Breast epithelium (tissue), 4 donors: ENCODE results near the gene RABGAP1L. TPM values are rescaled to one million over a fixed set of nuclear protein-coding genes. Genes with fewer than 3 reads are reported as not detected.
A peak's percentile ranks its signal among the peaks of the same experiment; 100 is the strongest.

Experiments used
- DNase-seq, 2 donors: peaks; one replicate each; pipeline ENCODE4 v3.0.0-alpha.2; 2019; ENCODE audit warnings: low spot score in 2 of 2
- H3K27ac ChIP-seq, 2 donors: fragments of 200-600 bp; sonication (generic) in 1 of 2; one replicate each; pipeline ENCODE4 v1.5.1; 2016 to 2019; ENCODE audit warnings: mild to moderate bottlenecking in 1 of 2
- H3K27me3 ChIP-seq, 2 donors: fragments of 200-600 bp; sonication (generic) in 1 of 2; one replicate each; pipeline versions ENCODE4 v1.5.1 to v1.6.0; 2017 to 2019; ENCODE audit warnings: control low read depth in 1 of 2, mild to moderate bottlenecking in 1 of 2
- H3K36me3 ChIP-seq: fragments of 200-600 bp; one replicate; pipeline ENCODE4 v1.5.1; 2019
- H3K4me1 ChIP-seq, 2 donors: fragments of 200-600 bp; sonication (generic); one replicate each; pipeline ENCODE4 v1.5.1; 2016 to 2019; ENCODE audit warnings: control low read depth in 1 of 2
- H3K4me3 ChIP-seq, 3 donors: fragments of 200-600 bp; sonication (generic); 1 replicate in 2 of 3; 2 replicates in 1 of 3; pipeline ENCODE4 v1.5.1; 2016 to 2019; ENCODE audit warnings: mild to moderate bottlenecking in 3 of 3, moderate library complexity in 2 of 3
- H3K9me3 ChIP-seq, 2 donors: fragments of 200-600 bp; sonication (generic) in 1 of 2; one replicate each; pipeline ENCODE4 v1.5.1; 2016 to 2019; ENCODE audit warnings: control low read depth in 1 of 2
- CTCF ChIP-seq, 3 donors: fragments of 450-650 bp; IDR thresholded peaks; one replicate each; pipeline ENCODE4 v1.5.1; 2016 to 2017; ENCODE audit warnings: antibody characterized with exemption in 3 of 3, mild to moderate bottlenecking in 3 of 3, moderate library complexity in 3 of 3
- POLR2A ChIP-seq: fragments of 450-650 bp; IDR thresholded peaks from one replicate; pipeline ENCODE4 v1.6.1; 2016; ENCODE audit warnings: antibody characterized with exemption, mild to moderate bottlenecking, moderate library complexity
- POLR2AphosphoS5 ChIP-seq, 3 donors: sonication (generic); formaldehyde crosslinking; IDR thresholded peaks; one replicate each; pipeline ENCODE4 v1.6.1; 2017; ENCODE audit warnings: antibody characterized with exemption in 3 of 3
- intact Hi-C: fragments of 100-400 bp; cut with DNase I; formaldehyde crosslinking; loops from one replicate; pipeline ENCODE4 v1.15.1; 2023; ENCODE audit warnings: low total_unique reads
- total RNA-seq, 3 donors: library from RNA; depleted of rRNA; stranded (reverse); fragments of >200 nt; gene quantifications; one replicate each; pipeline ENCODE4 v1.1.0, GENCODE V29; 2016

RABGAP1L gene
- total RNA-seq, 3 donors from 2014 or later, result 41.3 to 83.7 (median 49.5) TPM

- no peaks in the 10 kb centered on the region for H3K9me3 ChIP-seq
- intact Hi-C loops, result loop anchor here (5.0 kb wide), 1 partner anchor 454 kb away; no protein-coding TSS in a partner anchor
- DNase-seq, result no peak
- no peaks in the 10 kb centered on the region for H3K4me1 ChIP-seq
- no peak overlapping the region for H3K4me3 ChIP-seq
- TF ChIP-seq POLR2AphosphoS5 (IDR thresholded peaks at IDR 0.05) (no peak), POLR2A (no peak), CTCF (IDR thresholded peaks at IDR 0.05) (no peak)
- no peaks in the 10 kb centered on the region for H3K27me3 ChIP-seq
- H3K36me3 ChIP-seq, result no peaks in the 10 kb centered on the region
- H3K27ac ChIP-seq, result no peak overlapping the region
These were observed 2.9 kb upstream of the RABGAP1L start for GRCh38 chr1:174156437-174156836.

- Histone ChIP-seq H3K27me3 (no peaks in the 10 kb centered on the region), H3K4me1 (no peaks in the 10 kb centered on the region), H3K4me3 (no peak overlapping the region), H3K36me3 (no peaks in the 10 kb centered on the region), H3K9me3 (no peaks in the 10 kb centered on the region), H3K27ac (no peak overlapping the region)
- no peak for TF ChIP-seq POLR2A
- TF ChIP-seq POLR2AphosphoS5 (IDR thresholded peaks at IDR 0.05), result no peak
- TF ChIP-seq CTCF (IDR thresholded peaks at IDR 0.05), result no peak
- intact Hi-C loops, result loop anchor here (5.0 kb wide), 1 partner anchor 455 kb away; no protein-coding TSS in a partner anchor
- no peak for DNase-seq
These were observed 2.0 kb upstream of the RABGAP1L start for GRCh38 chr1:174157157-174157806.

- H3K4me1 ChIP-seq, result no peaks in the 10 kb centered on the region
- H3K4me3 ChIP-seq, result peak overlapping the region; percentile 75 to 90 (median 84)
- no peak for DNase-seq
- no peaks in the 10 kb centered on the region for H3K27me3 ChIP-seq
- no peak for TF ChIP-seq POLR2A
- TF ChIP-seq CTCF (IDR thresholded peaks at IDR 0.05), result no peak
- TF ChIP-seq POLR2AphosphoS5 (IDR thresholded peaks at IDR 0.05), result no peak
- peak overlapping the region; percentile 89 to 94 for H3K27ac ChIP-seq
- H3K36me3 ChIP-seq, result no peaks in the 10 kb centered on the region
- intact Hi-C loops, result loop anchor here (5.0 kb wide), 1 partner anchor 457 kb away; no protein-coding TSS in a partner anchor
- H3K9me3 ChIP-seq, result no peaks in the 10 kb centered on the region
These were observed 511 bp upstream of the RABGAP1L start for GRCh38 chr1:174158767-174159251.

GRCh38 chr1:174160109-174160473 lies 771 bp downstream of the RABGAP1L start:
- TF ChIP-seq POLR2AphosphoS5 (IDR thresholded peaks at IDR 0.05), result no peak
- TF ChIP-seq POLR2A, result no peak
- no peak for TF ChIP-seq CTCF (IDR thresholded peaks at IDR 0.05)
- peak overlapping the region; percentile 89 to 94 for H3K27ac ChIP-seq
- no peaks in the 10 kb centered on the region for H3K36me3 ChIP-seq
- no peak for DNase-seq
- no peaks in the 10 kb centered on the region for H3K27me3 ChIP-seq
- peak overlapping the region; percentile 75 to 90 (median 84) for H3K4me3 ChIP-seq
- no peaks in the 10 kb centered on the region for H3K4me1 ChIP-seq
- no peaks in the 10 kb centered on the region for H3K9me3 ChIP-seq
- intact Hi-C loops, result no loop called here

- no peaks in the 10 kb centered on the region for H3K27me3 ChIP-seq
- no peaks in the 10 kb centered on the region for H3K4me1 ChIP-seq
- no peaks in the 10 kb centered on the region for H3K9me3 ChIP-seq
- intact Hi-C loops, result no loop called here
- DNase-seq, result no peak
- TF ChIP-seq CTCF (IDR thresholded peaks at IDR 0.05), result no peak
- TF ChIP-seq POLR2AphosphoS5 (IDR thresholded peaks at IDR 0.05), result no peak
- TF ChIP-seq POLR2A, result no peak
- H3K36me3 ChIP-seq, result no peaks in the 10 kb centered on the region
- H3K27ac ChIP-seq, result no peak overlapping the region
- H3K4me3 ChIP-seq, result peak overlapping the region; percentile 75 to 90 (median 84)
These were observed 1.3 kb downstream of the RABGAP1L start for GRCh38 chr1:174160603-174161002.
